Measurements from ENCODE around the gene KAZN. TPM values are rescaled to one million over a fixed set of nuclear protein-coding genes. Genes with fewer than 3 reads are reported as not detected.

KAZN gene
- total RNA-seq, 1 donor from 2014 or later, result 2.8 TPM

- no peak for DNase-seq (ENCODE audit: low read depth)
- Histone ChIP-seq H3K36me3 (ENCODE audit: control insufficient read depth, insufficient read depth, low read length) (no peaks in the 10 kb centered on the region), H3K4me3 (ENCODE audit: low read depth, low read length) (no peak overlapping the region), H3K27me3 (ENCODE audit: control insufficient read depth, insufficient read depth, low read length) (no peaks in the 10 kb centered on the region)
- TF ChIP-seq, protein P1, sequence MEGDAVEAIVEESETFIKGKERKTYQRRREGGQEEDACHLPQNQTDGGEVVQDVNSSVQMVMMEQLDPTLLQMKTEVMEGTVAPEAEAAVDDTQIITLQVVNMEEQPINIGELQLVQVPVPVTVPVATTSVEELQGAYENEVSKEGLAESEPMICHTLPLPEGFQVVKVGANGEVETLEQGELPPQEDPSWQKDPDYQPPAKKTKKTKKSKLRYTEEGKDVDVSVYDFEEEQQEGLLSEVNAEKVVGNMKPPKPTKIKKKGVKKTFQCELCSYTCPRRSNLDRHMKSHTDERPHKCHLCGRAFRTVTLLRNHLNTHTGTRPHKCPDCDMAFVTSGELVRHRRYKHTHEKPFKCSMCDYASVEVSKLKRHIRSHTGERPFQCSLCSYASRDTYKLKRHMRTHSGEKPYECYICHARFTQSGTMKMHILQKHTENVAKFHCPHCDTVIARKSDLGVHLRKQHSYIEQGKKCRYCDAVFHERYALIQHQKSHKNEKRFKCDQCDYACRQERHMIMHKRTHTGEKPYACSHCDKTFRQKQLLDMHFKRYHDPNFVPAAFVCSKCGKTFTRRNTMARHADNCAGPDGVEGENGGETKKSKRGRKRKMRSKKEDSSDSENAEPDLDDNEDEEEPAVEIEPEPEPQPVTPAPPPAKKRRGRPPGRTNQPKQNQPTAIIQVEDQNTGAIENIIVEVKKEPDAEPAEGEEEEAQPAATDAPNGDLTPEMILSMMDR (IDR thresholded peaks at IDR 0.05; ENCODE audit: insufficient read depth, low read length, poor library complexity, severe bottlenecking), result no peak
Observed at GRCh38 chr1:14715802-14716201, 117.3 kb downstream of the KAZN start.

GRCh38 chr1:14716474-14716873, 118.0 kb downstream of the KAZN start:
- no peaks in the 10 kb centered on the region for H3K27me3 ChIP-seq (ENCODE audit: control insufficient read depth, insufficient read depth, low read length)
- H3K4me3 ChIP-seq (ENCODE audit: low read depth, low read length), result no peak overlapping the region
- TF ChIP-seq, protein P1 (IDR thresholded peaks at IDR 0.05; ENCODE audit: insufficient read depth, low read length, poor library complexity, severe bottlenecking), result no peak
- DNase-seq (ENCODE audit: low read depth), result no peak
- H3K36me3 ChIP-seq (ENCODE audit: control insufficient read depth, insufficient read depth, low read length), result no peaks in the 10 kb centered on the region

DNA sequence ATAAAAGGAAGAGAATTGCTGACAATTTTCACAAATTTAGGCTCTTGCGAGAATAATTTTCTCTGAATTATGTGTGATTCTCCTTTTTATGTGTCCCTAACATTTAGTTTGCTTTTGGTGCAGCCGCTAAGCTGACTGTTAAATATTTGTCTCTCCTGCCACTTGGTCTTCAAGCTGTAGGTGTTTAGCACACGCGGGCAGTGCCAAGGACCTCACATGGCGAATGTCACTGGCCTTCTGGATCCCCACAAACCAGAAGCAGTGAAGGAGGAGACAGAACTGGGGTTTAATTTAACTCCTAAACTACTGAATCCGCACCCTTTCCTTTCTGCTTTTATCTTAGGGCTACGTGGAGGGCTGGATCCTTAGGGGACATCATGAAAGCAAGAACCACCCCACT, 120.0 kb downstream of the KAZN start:
- TF ChIP-seq, protein P1 (IDR thresholded peaks at IDR 0.05; ENCODE audit: insufficient read depth, low read length, poor library complexity, severe bottlenecking), result no peak
- H3K27me3 ChIP-seq (ENCODE audit: control insufficient read depth, insufficient read depth, low read length), result no peaks in the 10 kb centered on the region
- DNase-seq (ENCODE audit: low read depth), result no peak
- no peaks in the 10 kb centered on the region for H3K36me3 ChIP-seq (ENCODE audit: control insufficient read depth, insufficient read depth, low read length)
- H3K4me3 ChIP-seq (ENCODE audit: low read depth, low read length), result no peak overlapping the region

DNA sequence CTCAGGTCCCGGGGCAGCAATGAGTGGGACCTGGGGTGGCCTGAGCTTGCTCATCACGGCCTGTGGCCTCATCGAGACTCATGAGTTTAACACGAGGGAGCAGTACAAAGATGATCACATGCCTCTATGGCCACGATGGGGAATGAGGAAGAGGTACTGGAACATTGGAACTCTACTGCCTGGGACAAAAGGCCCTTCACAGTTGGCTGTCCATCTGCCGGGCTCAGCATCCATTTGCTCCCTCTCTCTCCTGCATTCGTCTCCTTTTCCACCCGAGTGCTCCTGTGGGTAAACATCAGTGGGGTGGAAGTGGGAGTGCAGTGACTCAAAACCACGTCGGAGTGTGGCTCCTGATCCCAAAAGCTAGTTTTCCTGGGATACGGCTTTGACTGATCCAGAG, 124.9 kb downstream of the KAZN start:
- TF ChIP-seq, protein P1 (IDR thresholded peaks at IDR 0.05; ENCODE audit: insufficient read depth, low read length, poor library complexity, severe bottlenecking), result no peak
- DNase-seq (ENCODE audit: low read depth), result no peak
- no peak overlapping the region for H3K4me3 ChIP-seq (ENCODE audit: low read depth, low read length)
- H3K36me3 ChIP-seq (ENCODE audit: control insufficient read depth, insufficient read depth, low read length), result no peaks in the 10 kb centered on the region
- no peaks in the 10 kb centered on the region for H3K27me3 ChIP-seq (ENCODE audit: control insufficient read depth, insufficient read depth, low read length)

DNA sequence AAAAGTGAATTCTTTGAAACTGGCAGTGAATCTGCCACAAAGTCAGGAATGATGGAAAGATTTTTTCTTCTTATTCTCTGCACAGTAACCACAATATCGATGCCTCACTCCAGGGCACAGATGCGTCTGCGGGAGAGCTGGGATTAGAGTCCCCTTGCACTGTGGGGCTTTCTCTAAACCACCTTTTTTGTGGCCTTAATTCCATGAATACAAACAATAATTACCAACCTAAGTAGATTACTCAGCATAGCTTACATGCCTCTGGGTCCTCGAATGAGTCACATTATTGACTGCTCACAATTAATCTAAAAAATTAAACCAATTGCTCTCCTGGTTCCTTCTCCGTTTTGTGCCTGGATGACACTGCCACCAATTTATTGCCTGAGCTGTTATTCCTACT, 125.8 kb downstream of the KAZN start:
- Histone ChIP-seq H3K4me3 (ENCODE audit: low read depth, low read length) (no peak overlapping the region), H3K36me3 (ENCODE audit: control insufficient read depth, insufficient read depth, low read length) (no peaks in the 10 kb centered on the region), H3K27me3 (ENCODE audit: control insufficient read depth, insufficient read depth, low read length) (no peaks in the 10 kb centered on the region)
- TF ChIP-seq, protein P1 (IDR thresholded peaks at IDR 0.05; ENCODE audit: insufficient read depth, low read length, poor library complexity, severe bottlenecking), result no peak
- no peak for DNase-seq (ENCODE audit: low read depth)

DNA sequence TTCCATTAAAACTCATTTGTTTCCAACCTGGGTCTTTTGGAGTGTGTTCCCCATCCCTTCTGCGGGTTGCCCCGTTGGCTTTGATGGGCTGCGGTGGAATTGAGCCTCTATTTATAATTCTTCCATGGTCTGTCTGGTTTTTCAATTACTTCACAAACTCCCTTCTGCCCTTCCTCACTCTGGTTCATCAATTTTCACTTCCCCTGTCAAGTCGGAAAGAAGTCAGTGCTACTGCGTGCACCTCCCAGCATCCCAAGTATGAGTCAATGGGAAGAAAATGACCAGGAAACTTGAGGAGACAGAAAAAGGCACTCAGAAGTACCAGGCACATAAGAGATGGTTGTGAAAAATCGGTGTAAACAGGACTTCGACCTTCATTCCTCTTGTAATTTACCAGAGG, 126.2 kb downstream of the KAZN start:
- TF ChIP-seq, protein P1 (IDR thresholded peaks at IDR 0.05; ENCODE audit: insufficient read depth, low read length, poor library complexity, severe bottlenecking), result no peak
- Histone ChIP-seq H3K27me3 (ENCODE audit: control insufficient read depth, insufficient read depth, low read length) (no peaks in the 10 kb centered on the region), H3K4me3 (ENCODE audit: low read depth, low read length) (no peak overlapping the region), H3K36me3 (ENCODE audit: control insufficient read depth, insufficient read depth, low read length) (no peaks in the 10 kb centered on the region)
- DNase-seq (ENCODE audit: low read depth), result no peak

Measured in kidney epithelial cell (primary cell).